Glutamatergic neuron (in vitro differentiated cells): ENCODE results near the gene TRIM49B. TPM values are rescaled to one million over a fixed set of nuclear protein-coding genes. Genes with fewer than 3 reads are reported as not detected.
"Not testable (repeated sequence)": the region's sequence is repeated elsewhere in the genome, so short reads cannot be mapped to it uniquely, and the experiment has no call there.

Experiments
- DNase-seq: peaks from one replicate; pipeline ENCODE4 v3.0.0; 2022
- H3K27ac Mint-ChIP-seq: one replicate; pipeline ENCODE4 v1.8.0; 2020; ENCODE audit warnings: mild to moderate bottlenecking, mixed read lengths, inconsistent platforms; ENCODE audit not compliant: unreplicated experiment
- H3K27me3 Mint-ChIP-seq: one replicate; pipeline ENCODE4 v1.8.0; 2020; ENCODE audit warnings: mild to moderate bottlenecking, moderate library complexity, mixed read lengths, inconsistent platforms; ENCODE audit not compliant: unreplicated experiment
- H3K36me3 Mint-ChIP-seq: one replicate; pipeline ENCODE4 v1.8.0; 2020; ENCODE audit warnings: mild to moderate bottlenecking, mixed read lengths, inconsistent platforms; ENCODE audit not compliant: unreplicated experiment
- H3K4me1 Mint-ChIP-seq: one replicate; pipeline ENCODE4 v1.8.0; 2020; ENCODE audit warnings: mild to moderate bottlenecking, low read depth, mixed read lengths, inconsistent platforms; ENCODE audit not compliant: unreplicated experiment
- H3K4me3 Mint-ChIP-seq: one replicate; pipeline ENCODE4 v1.8.0; 2020; ENCODE audit warnings: mild to moderate bottlenecking, mixed read lengths, inconsistent platforms; ENCODE audit not compliant: unreplicated experiment
- H3K9me3 Mint-ChIP-seq: one replicate; pipeline ENCODE4 v1.8.0; 2020; ENCODE audit warnings: mild to moderate bottlenecking, moderate library complexity, mixed read lengths, inconsistent platforms; ENCODE audit not compliant: unreplicated experiment
- long read RNA-seq: library from polyadenylated mRNA; unstranded; transcript quantifications from one replicate; pipeline ENCODE4 v2.0.0, GENCODE V29; 2020; ENCODE audit not compliant: unreplicated experiment
- total RNA-seq: library from RNA; stranded (reverse); fragmentation: NEBNext Ultra II Directional; extraction: Animal tissue kit (Norgen Biotek cat#: 25700); gene quantifications from one replicate; pipeline ENCODE4 v1.2.1, GENCODE V29; 2021; ENCODE audit not compliant: unreplicated experiment

Gene TRIM49B
- 0.96 TPM for total RNA-seq
- long read RNA-seq, partial matches to known transcripts: 0 of 1 reads
- long read RNA-seq, other reads (novel, unspliced or antisense): 1 of 1 reads

GRCh38 chr11:49028523-49028922 is at the start of gene TRIM49B:
Gene TRIM49B, plus strand, starts transcription at chr11:49028823. Its CDS starts 2,777 bp downstream, at chr11:49031600.
- H3K36me3 Mint-ChIP-seq, H3K4me1 Mint-ChIP-seq, H3K9me3 Mint-ChIP-seq, H3K27me3 Mint-ChIP-seq, H3K27ac Mint-ChIP-seq, DNase-seq, H3K4me3 Mint-ChIP-seq: not testable (repeated sequence)

GRCh38 chr11:48983785-48984184 is 44.8 kb upstream of the TRIM49B start, which contains the start of gene TRIM51G:
Gene TRIM51G, minus strand, starts transcription at chr11:48983885. Its CDS starts 2,190 bp downstream, at chr11:48981695.
- H3K9me3 Mint-ChIP-seq, H3K4me3 Mint-ChIP-seq, H3K36me3 Mint-ChIP-seq, DNase-seq, H3K4me1 Mint-ChIP-seq, H3K27ac Mint-ChIP-seq, H3K27me3 Mint-ChIP-seq: not testable (repeated sequence)

- not testable (repeated sequence) for H3K27ac Mint-ChIP-seq, H3K4me3 Mint-ChIP-seq, H3K36me3 Mint-ChIP-seq, DNase-seq, H3K9me3 Mint-ChIP-seq, H3K4me1 Mint-ChIP-seq, H3K27me3 Mint-ChIP-seq
These were observed 19.6 kb downstream of the TRIM49B start for GRCh38 chr11:49048229-49048628.

GRCh38 chr11:49049821-49050220 is 21.2 kb downstream of the TRIM49B start:
- not testable (repeated sequence) for H3K27ac Mint-ChIP-seq, H3K27me3 Mint-ChIP-seq, H3K4me3 Mint-ChIP-seq, H3K9me3 Mint-ChIP-seq, DNase-seq, H3K36me3 Mint-ChIP-seq, H3K4me1 Mint-ChIP-seq

- H3K4me3 Mint-ChIP-seq, H3K9me3 Mint-ChIP-seq, H3K4me1 Mint-ChIP-seq, H3K27me3 Mint-ChIP-seq, H3K36me3 Mint-ChIP-seq, DNase-seq, H3K27ac Mint-ChIP-seq: not testable (repeated sequence)
These were observed 30.4 kb downstream of the TRIM49B start, which contains the start of gene TRIM64C for GRCh38 chr11:49059012-49059411. Gene TRIM64C, minus strand, starts transcription at chr11:49059112. Its CDS starts 0 bp downstream, at chr11:49059112.

GRCh38 chr11:49069897-49070296 is 41.3 kb downstream of the TRIM49B start:
- H3K9me3 Mint-ChIP-seq, H3K27ac Mint-ChIP-seq, H3K27me3 Mint-ChIP-seq, H3K36me3 Mint-ChIP-seq, DNase-seq, H3K4me3 Mint-ChIP-seq, H3K4me1 Mint-ChIP-seq: not testable (repeated sequence)

Other genes starting within 250 kb of the TRIM49B start
- not detected for gene TRIM51G, start 44.9 kb upstream of the TRIM49B start, total RNA-seq
- not detected for gene TRIM64C, start 30.3 kb downstream of the TRIM49B start, total RNA-seq
- gene FOLH1, start 179.8 kb downstream of the TRIM49B start, total RNA-seq: 1.1 TPM